Testis (tissue), 3 donors: ENCODE data around the gene EXPH5. TPM values are rescaled to one million over a fixed set of nuclear protein-coding genes. Genes with fewer than 3 reads are reported as not detected.
A peak's percentile ranks its signal among the peaks of the same experiment; 100 is the strongest.

Source experiments
- DNase-seq: peaks from one replicate; pipeline ENCODE4 v3.0.0-alpha.2; 2019
- H3K27ac ChIP-seq, 2 donors: fragments of 200-600 bp; sonication (generic); one replicate each; pipeline ENCODE4 v1.5.1; 2019
- H3K27me3 ChIP-seq: fragments of 200-600 bp; sonication (generic); one replicate; pipeline ENCODE4 v1.5.1; 2019
- H3K36me3 ChIP-seq: fragments of 200-600 bp; sonication (generic); one replicate; pipeline ENCODE4 v1.5.1; 2017; ENCODE audit warnings: low read depth; ENCODE audit errors: missing control alignments
- H3K4me1 ChIP-seq: fragments of 200-600 bp; sonication (generic); one replicate; pipeline ENCODE4 v1.5.1; 2019
- H3K4me3 ChIP-seq, 2 donors: fragments of 200-600 bp; sonication (generic); one replicate each; pipeline ENCODE4 v1.5.1; 2017 to 2019
- H3K9me3 ChIP-seq: fragments of 200-600 bp; sonication (generic); one replicate; pipeline ENCODE4 v1.5.1; 2017
- POLR2A ChIP-seq: fragments of 450-650 bp; IDR thresholded peaks from one replicate; pipeline ENCODE4 v1.6.1; 2017; ENCODE audit warnings: antibody characterized with exemption, mild to moderate bottlenecking, moderate library complexity
- WGBS, 2 donors: methylation state at CpG; one replicate each; pipeline ENCODE4 v1.1.5; 2018; 5-methylcytosine and 5-hydroxymethylcytosine counted together
- intact Hi-C: fragments of 100-400 bp; cut with DNase I; formaldehyde crosslinking; loops from one replicate; pipeline ENCODE4 v1.15.1; 2023; ENCODE audit warnings: low total_unique reads
- polyA plus RNA-seq: library from polyadenylated mRNA; stranded (reverse); fragments of 350-450 nt; fragmentation: Illumina TruSeq; extraction: RNeasy Lipid Tissue Mini Kit (QIAGEN cat#74804); gene quantifications from one replicate; pipeline ENCODE4 v1.2.3, GENCODE V29; 2014; ENCODE audit warnings: low read depth, low replicate concordance; ENCODE audit not compliant: insufficient read depth
- total RNA-seq, 2 donors: library from RNA; depleted of rRNA; stranded (reverse); fragments of >200 nt; gene quantifications; one replicate each; pipeline ENCODE4 v1.2.3, GENCODE V29; 2016
- TF ChIP-seq, protein P1 (sequence below), 3 experiments: fragments of 450-650 bp in 2 of 3; fragments of 200-600 bp in 1 of 3; sonication (generic) in 1 of 3; IDR thresholded peaks; one replicate each; pipeline ENCODE4 v1.5.1; 2016 to 2019; ENCODE audit warnings: antibody characterized with exemption in 3 of 3, mild to moderate bottlenecking in 2 of 3, moderate library complexity in 1 of 3

The EXPH5 gene
- total and polyA plus RNA-seq, 3 donors from 2014 or later, result 0.62 to 1.3 (median 0.71) TPM

DNA sequence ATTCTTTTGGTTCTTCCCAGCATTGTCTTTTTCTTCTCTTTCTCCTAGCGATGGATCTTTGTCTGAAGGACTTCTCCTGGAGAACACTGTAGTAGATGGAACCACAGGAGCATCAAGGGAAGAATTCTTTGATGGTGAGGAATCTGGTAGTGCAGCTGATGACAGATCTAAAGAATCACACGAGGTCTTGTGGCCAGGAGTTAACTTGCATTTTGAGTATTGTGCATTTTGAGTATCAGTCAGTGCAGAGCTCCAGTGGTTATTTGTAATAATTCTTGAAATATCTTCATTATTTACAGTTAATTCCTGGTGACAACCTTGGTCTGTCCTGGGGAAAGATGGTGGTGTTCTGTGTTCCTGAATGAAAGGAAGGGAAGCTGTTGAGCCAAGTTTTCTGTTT, 80.9 kb downstream of the EXPH5 start:
- no peaks in the 10 kb centered on the region for H3K27me3 ChIP-seq
- no peak overlapping the region for H3K27ac ChIP-seq
- no peaks in the 10 kb centered on the region for H3K36me3 ChIP-seq
- 92 to 94% methylated on average over 2 of the region's 2 CpGs for WGBS, 2 donors
- peaks cover 3% of the 10 kb centered on the region for H3K4me1 ChIP-seq
- TF ChIP-seq, protein P1, sequence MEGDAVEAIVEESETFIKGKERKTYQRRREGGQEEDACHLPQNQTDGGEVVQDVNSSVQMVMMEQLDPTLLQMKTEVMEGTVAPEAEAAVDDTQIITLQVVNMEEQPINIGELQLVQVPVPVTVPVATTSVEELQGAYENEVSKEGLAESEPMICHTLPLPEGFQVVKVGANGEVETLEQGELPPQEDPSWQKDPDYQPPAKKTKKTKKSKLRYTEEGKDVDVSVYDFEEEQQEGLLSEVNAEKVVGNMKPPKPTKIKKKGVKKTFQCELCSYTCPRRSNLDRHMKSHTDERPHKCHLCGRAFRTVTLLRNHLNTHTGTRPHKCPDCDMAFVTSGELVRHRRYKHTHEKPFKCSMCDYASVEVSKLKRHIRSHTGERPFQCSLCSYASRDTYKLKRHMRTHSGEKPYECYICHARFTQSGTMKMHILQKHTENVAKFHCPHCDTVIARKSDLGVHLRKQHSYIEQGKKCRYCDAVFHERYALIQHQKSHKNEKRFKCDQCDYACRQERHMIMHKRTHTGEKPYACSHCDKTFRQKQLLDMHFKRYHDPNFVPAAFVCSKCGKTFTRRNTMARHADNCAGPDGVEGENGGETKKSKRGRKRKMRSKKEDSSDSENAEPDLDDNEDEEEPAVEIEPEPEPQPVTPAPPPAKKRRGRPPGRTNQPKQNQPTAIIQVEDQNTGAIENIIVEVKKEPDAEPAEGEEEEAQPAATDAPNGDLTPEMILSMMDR (IDR thresholded peaks at IDR 0.05), result no peak
- TF ChIP-seq POLR2A, result no peak
- no peaks in the 10 kb centered on the region for H3K9me3 ChIP-seq
- H3K4me3 ChIP-seq, result no peak overlapping the region
- intact Hi-C loops, result no loop called here
- no peak for DNase-seq

- Histone ChIP-seq H3K27ac (no peak overlapping the region), H3K9me3 (no peaks in the 10 kb centered on the region), H3K27me3 (no peaks in the 10 kb centered on the region), H3K36me3 (no peaks in the 10 kb centered on the region), H3K4me1 (peaks cover 3% of the 10 kb centered on the region), H3K4me3 (no peak overlapping the region)
- WGBS, 2 donors, result 85 to 93% methylated on average over 2 of the region's 2 CpGs
- no peak for DNase-seq
- intact Hi-C loops, result no loop called here
- TF ChIP-seq POLR2A, result no peak
- TF ChIP-seq, protein P1 (IDR thresholded peaks at IDR 0.05), result no peak
Measured at GRCh38 chr11:108511851-108512474, 81.6 kb downstream of the EXPH5 start.

DNA sequence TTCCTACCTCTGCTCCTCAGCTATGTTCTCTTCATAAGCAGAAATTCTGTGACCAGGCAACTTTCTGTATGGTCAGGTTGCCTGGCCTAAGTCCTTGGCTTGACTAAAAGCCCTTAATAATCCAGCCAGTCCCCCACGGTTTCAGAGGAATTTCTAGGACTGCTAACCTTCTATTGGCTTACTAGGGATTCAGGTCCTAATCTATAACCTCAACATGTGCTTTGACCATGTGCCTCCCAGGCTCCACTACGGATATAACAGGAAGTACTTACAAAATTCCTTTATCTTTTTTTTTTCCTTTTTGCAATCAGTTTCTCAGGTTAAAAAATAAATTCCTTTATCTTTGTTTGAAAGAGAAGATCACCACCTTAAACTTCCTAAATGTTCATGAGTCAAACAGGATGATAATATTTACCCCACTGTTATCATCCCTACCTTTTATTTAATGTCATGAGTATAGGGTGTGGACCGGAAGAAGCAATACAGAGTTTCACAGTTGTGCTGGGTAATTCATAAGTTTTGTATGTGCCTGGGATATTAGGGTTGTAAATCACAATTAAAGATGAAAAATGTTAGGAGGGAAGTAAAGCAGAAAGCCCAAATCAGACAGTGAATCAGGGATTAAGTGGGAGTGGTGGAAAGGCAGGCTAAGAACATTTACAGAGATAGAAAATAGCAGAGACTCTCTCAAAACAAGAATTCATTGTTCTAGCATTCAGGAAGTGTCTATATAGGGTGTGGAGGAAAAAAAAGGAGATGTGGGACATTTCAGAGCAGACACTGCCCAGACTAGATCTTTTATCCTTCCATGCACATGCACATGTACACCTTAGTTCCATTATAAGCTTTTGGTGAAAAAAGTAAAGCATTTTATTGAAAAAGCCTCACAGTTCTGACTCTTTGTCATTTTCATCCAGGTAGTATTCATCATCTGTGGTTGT, 84.6 kb downstream of the EXPH5 start:
- intact Hi-C loops, result loop anchor here (10.0 kb wide), 1 partner anchor 146 kb away; no protein-coding TSS in a partner anchor
- peak; percentile 19 for DNase-seq

DNA sequence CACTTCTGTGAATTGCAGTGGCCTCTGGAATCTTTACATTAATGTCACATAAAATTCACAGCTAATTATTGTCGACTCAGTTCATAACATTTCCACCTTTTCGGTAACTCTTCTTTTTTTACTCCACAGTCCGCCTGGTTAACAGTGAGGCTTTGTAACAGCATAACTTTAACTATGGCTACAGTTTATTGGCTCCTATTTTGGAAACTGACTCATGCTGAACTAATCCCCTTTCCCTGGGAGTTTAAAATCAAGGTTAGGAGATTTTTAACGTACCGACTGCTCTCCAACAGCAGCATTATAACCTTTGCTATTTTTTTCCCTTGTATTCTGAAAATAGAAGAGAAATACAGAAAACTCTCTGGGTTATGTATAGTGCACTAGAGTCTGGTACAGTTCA, 92.2 kb downstream of the EXPH5 start:
- no peak overlapping the region for H3K27ac ChIP-seq
- TF ChIP-seq, protein P1 (IDR thresholded peaks at IDR 0.05), result no peak
- no peak for TF ChIP-seq POLR2A
- no peak overlapping the region for H3K4me3 ChIP-seq
- no peak for DNase-seq
- H3K9me3 ChIP-seq, result no peaks in the 10 kb centered on the region
- intact Hi-C loops, result loop anchor here (10.0 kb wide), 1 partner anchor 153 kb away; no protein-coding TSS in a partner anchor
- WGBS, 2 donors, result 84 to 87% methylated on average over 5 of the region's 5 CpGs
- no peaks in the 10 kb centered on the region for H3K36me3 ChIP-seq
- H3K4me1 ChIP-seq, result no peaks in the 10 kb centered on the region
- H3K27me3 ChIP-seq, result no peaks in the 10 kb centered on the region

More for the DNA sequence above, 84.6 kb downstream of the EXPH5 start:
- 46 to 54% methylated on average over 3 of the region's 3 CpGs for WGBS, 2 donors
- Histone ChIP-seq H3K4me3 (no peak overlapping the region), H3K27ac (no peak overlapping the region), H3K36me3 (no peaks in the 10 kb centered on the region), H3K4me1 (peaks cover 3% of the 10 kb centered on the region), H3K9me3 (no peaks in the 10 kb centered on the region), H3K27me3 (no peaks in the 10 kb centered on the region)
- no peak for TF ChIP-seq POLR2A
- TF ChIP-seq, protein P1 (IDR thresholded peaks at IDR 0.05), result no peak
